ENCODE data around the gene PRTG.
"Not testable (repeated sequence)": the region's sequence is repeated elsewhere in the genome, so short reads cannot be mapped to it uniquely, and the experiment has no call there.

PRTG gene

GRCh38 chr15:55741833-55742497 lies 987 bp downstream of the PRTG start:
- DNase-seq = no peak

- DNase-seq = no peak
Measured at GRCh38 chr15:55740981-55741832, 1.7 kb downstream of the PRTG start.

GRCh38 chr15:55740359-55740878 lies 2.5 kb downstream of the PRTG start:
- no peak for DNase-seq

- DNase-seq = no peak
Measured at GRCh38 chr15:55739641-55740040, 3.3 kb downstream of the PRTG start.

GRCh38 chr15:55738715-55739114 lies 4.2 kb downstream of the PRTG start:
- no peak for DNase-seq

- DNase-seq = no peak
Measured at GRCh38 chr15:55737373-55737772, 5.6 kb downstream of the PRTG start.

- no peak for DNase-seq
Measured at GRCh38 chr15:55736756-55737155, 6.2 kb downstream of the PRTG start.

- no peak for DNase-seq
Measured at GRCh38 chr15:55734641-55735040, 8.3 kb downstream of the PRTG start.

GRCh38 chr15:55733461-55733860 lies 9.5 kb downstream of the PRTG start:
- not testable (repeated sequence) for DNase-seq

- no peak for DNase-seq
Measured at GRCh38 chr15:55721554-55722185, 21.3 kb downstream of the PRTG start.

GRCh38 chr15:55715355-55716076 lies 27.4 kb downstream of the PRTG start:
- no peak for DNase-seq

GRCh38 chr15:55714064-55714463 lies 28.9 kb downstream of the PRTG start:
- no peak for DNase-seq

GRCh38 chr15:55712363-55712762 lies 30.6 kb downstream of the PRTG start:
- DNase-seq = no peak

GRCh38 chr15:55710286-55710685 lies 32.7 kb downstream of the PRTG start:
- DNase-seq = no peak

- DNase-seq = no peak
Measured at GRCh38 chr15:55709458-55709857, 33.5 kb downstream of the PRTG start.

- no peak for DNase-seq
Measured at GRCh38 chr15:55708720-55709119, 34.2 kb downstream of the PRTG start.

- no peak for DNase-seq
Measured at GRCh38 chr15:55707951-55708350, 35.0 kb downstream of the PRTG start.

- DNase-seq = no peak
Measured at GRCh38 chr15:55707518-55707917, 35.4 kb downstream of the PRTG start.

- DNase-seq = no peak
Measured at GRCh38 chr15:55703873-55704301, 39.1 kb downstream of the PRTG start.

- DNase-seq = no peak
Measured at GRCh38 chr15:55700876-55701275, 42.1 kb downstream of the PRTG start.

- DNase-seq = no peak
Measured at GRCh38 chr15:55698653-55699052, 44.3 kb downstream of the PRTG start.

- no peak for DNase-seq
Measured at GRCh38 chr15:55696221-55696620, 46.7 kb downstream of the PRTG start.

GRCh38 chr15:55695432-55695831 lies 47.5 kb downstream of the PRTG start:
- DNase-seq = no peak
